Measurements from ENCODE around the gene CIB2.
A peak's percentile ranks its signal among the peaks of the same experiment; 100 is the strongest.
"Not testable (repeated sequence)": the region's sequence is repeated elsewhere in the genome, so short reads cannot be mapped to it uniquely, and the experiment has no call there.

The CIB2 gene

GRCh38 chr15:78131295-78132061 lies at the start of gene CIB2:
Gene CIB2, minus strand, starts transcription at chr15:78131445. Its CDS starts 230 bp downstream, at chr15:78131215.
- peak; percentile 23 for DNase-seq

- no peak for DNase-seq
Observed at GRCh38 chr15:78179906-78180305, 48.7 kb upstream of the CIB2 start.

- DNase-seq = no peak
Observed at GRCh38 chr15:78179286-78179840, 48.1 kb upstream of the CIB2 start.

GRCh38 chr15:78178064-78178463 lies 46.8 kb upstream of the CIB2 start:
- no peak for DNase-seq

- DNase-seq = no peak
Observed at GRCh38 chr15:78177447-78177873, 46.2 kb upstream of the CIB2 start.

- DNase-seq = no peak
Observed at GRCh38 chr15:78175330-78175729, 44.1 kb upstream of the CIB2 start.

GRCh38 chr15:78174401-78174800 lies 43.2 kb upstream of the CIB2 start:
- DNase-seq = no peak

- DNase-seq = no peak
Observed at GRCh38 chr15:78171864-78172472, 40.7 kb upstream of the CIB2 start.

- no peak for DNase-seq
Observed at GRCh38 chr15:78170848-78171773, 39.9 kb upstream of the CIB2 start.

GRCh38 chr15:78168608-78169007 lies 37.4 kb upstream of the CIB2 start:
- no peak for DNase-seq

GRCh38 chr15:78167227-78167888 lies 36.1 kb upstream of the CIB2 start:
- no peak for DNase-seq

GRCh38 chr15:78164010-78164409 lies 32.8 kb upstream of the CIB2 start:
- no peak for DNase-seq

- no peak for DNase-seq
Observed at GRCh38 chr15:78162038-78162437, 30.8 kb upstream of the CIB2 start.

GRCh38 chr15:78159395-78159794 lies 28.1 kb upstream of the CIB2 start:
- no peak for DNase-seq

GRCh38 chr15:78157203-78157602 lies 26.0 kb upstream of the CIB2 start:
- DNase-seq = no peak

- DNase-seq = no peak
Observed at GRCh38 chr15:78156653-78157052, 25.4 kb upstream of the CIB2 start.

- no peak for DNase-seq
Observed at GRCh38 chr15:78155355-78155939, 24.2 kb upstream of the CIB2 start.

- no peak for DNase-seq
Observed at GRCh38 chr15:78154955-78155354, 23.7 kb upstream of the CIB2 start.

- not testable (repeated sequence) for DNase-seq
Observed at GRCh38 chr15:78151075-78151474, 19.8 kb upstream of the CIB2 start.

- DNase-seq = peak; percentile 66
Observed at GRCh38 chr15:78149805-78150751, 18.8 kb upstream of the CIB2 start.

Data from NCI-H2029 (cell line).